Measurements from ENCODE around the gene RAD9A.

RAD9A gene

DNA sequence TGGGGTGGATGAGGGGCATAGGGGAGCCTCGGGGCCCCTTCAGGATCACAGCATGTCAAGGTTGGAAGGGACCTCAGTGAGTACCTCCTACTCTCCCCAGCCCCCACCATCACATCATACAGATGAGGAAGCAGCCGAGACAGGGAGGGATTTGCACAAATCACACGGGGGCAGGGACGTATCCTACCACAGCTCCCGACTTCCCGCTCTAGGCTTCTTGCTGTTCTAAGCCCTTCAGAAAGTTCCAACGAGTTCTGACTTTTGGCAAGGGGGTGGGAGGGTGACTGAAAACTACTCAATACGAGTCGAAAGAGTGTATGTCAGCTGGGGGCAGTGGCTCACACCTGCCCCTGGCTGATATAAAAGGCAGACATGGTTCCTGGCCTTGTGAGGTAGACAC, 4.7 kb upstream of the RAD9A start:
- CTCF ChIA-PET: interaction anchor here (0.6 to 25.6 kb wide), 7 partner anchors 14 to 1098 kb away, joined by 3 to 898 read pairs (median 5); partner anchors contain the start of genes CLCF1, POLD4, PPP1CA and TMEM134
- H3K27ac ChIP-seq (ENCODE audit: extremely low read depth, low read depth, low read length): no peak overlapping the region
- H3K9me3 ChIP-seq (ENCODE audit: control insufficient read depth, insufficient read depth, low read depth, low read length): no peaks in the 10 kb centered on the region
- no peak overlapping the region for H3K4me3 ChIP-seq (ENCODE audit: low read depth, low read length)
- H3K4me1 ChIP-seq (ENCODE audit: control insufficient read depth, insufficient read depth, low read length): no peaks in the 10 kb centered on the region
- POLR2A ChIA-PET: interaction anchor here (0.6 to 1.7 kb wide), 4 partner anchors 14 to 78 kb away, joined by 3 to 7 read pairs (median 3); partner anchors contain the start of genes CLCF1 and PPP1CA
- H3K36me3 ChIP-seq (ENCODE audit: control insufficient read depth in 2 of 2, insufficient read depth in 1 of 2, low read length in 2 of 2): no peaks in the 10 kb centered on the region
- TF ChIP-seq ZNF324 (tag by site-specific recombination; IDR thresholded peaks at IDR 0.05): no peak
- TF ChIP-seq ZNF677 (tag by site-specific recombination; IDR thresholded peaks at IDR 0.05): no peak
- no peak for TF ChIP-seq ZSCAN16 (tag by site-specific recombination; IDR thresholded peaks at IDR 0.05)
- TF ChIP-seq, protein P1, sequence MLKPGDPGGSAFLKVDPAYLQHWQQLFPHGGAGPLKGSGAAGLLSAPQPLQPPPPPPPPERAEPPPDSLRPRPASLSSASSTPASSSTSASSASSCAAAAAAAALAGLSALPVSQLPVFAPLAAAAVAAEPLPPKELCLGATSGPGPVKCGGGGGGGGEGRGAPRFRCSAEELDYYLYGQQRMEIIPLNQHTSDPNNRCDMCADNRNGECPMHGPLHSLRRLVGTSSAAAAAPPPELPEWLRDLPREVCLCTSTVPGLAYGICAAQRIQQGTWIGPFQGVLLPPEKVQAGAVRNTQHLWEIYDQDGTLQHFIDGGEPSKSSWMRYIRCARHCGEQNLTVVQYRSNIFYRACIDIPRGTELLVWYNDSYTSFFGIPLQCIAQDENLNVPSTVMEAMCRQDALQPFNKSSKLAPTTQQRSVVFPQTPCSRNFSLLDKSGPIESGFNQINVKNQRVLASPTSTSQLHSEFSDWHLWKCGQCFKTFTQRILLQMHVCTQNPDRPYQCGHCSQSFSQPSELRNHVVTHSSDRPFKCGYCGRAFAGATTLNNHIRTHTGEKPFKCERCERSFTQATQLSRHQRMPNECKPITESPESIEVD (tag by site-specific recombination; IDR thresholded peaks at IDR 0.05): no peak
- no peak for TF ChIP-seq ZNF548 (tag by site-specific recombination; IDR thresholded peaks at IDR 0.05)
- TF ChIP-seq ZNF596 (tag by site-specific recombination; IDR thresholded peaks at IDR 0.05): no peak
- no peak for TF ChIP-seq ZNF2 (tag by site-specific recombination; IDR thresholded peaks at IDR 0.05)
- no peak for TF ChIP-seq SCRT1 (tag by site-specific recombination; IDR thresholded peaks at IDR 0.05; ENCODE audit: borderline replicate concordance)
- TF ChIP-seq ZNF707 (tag by site-specific recombination; IDR thresholded peaks at IDR 0.05): no peak
- no peak for TF ChIP-seq ZNF132 (tag by site-specific recombination; IDR thresholded peaks at IDR 0.05; ENCODE audit: borderline replicate concordance)
- TF ChIP-seq SP3 (tag by site-specific recombination; IDR thresholded peaks at IDR 0.05): no peak
- TF ChIP-seq HOXD13 (CRISPR knock-in tag; IDR thresholded peaks at IDR 0.05; ENCODE audit: borderline replicate concordance): no peak
- TF ChIP-seq GLIS2 (tag by site-specific recombination; IDR thresholded peaks at IDR 0.05): no peak
- TF ChIP-seq ZNF37A (tag by site-specific recombination; IDR thresholded peaks at IDR 0.05): no peak

DNA sequence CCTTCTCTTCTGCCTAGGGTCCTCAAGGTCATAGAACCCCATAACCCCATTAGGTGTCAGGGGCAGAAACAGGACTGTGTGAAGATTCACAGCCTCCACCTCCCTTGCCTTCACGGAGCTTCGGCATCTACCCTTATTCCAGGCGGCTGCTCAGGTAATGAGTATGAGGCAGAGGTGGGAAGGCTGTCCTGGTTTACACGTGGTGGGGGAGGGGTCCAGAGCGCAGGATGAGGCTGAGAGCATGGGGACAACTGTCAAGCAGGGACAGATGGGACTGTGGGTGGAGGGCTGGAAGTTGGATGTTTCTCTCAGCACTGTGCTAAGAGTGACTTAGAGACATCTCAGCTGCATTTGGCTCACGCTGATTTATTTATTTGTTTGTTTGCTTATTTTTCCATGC, 4.3 kb upstream of the RAD9A start:
- TF ChIP-seq ZNF600 (tag by site-specific recombination; IDR thresholded peaks at IDR 0.05): no peak
- TF ChIP-seq, protein P2, sequence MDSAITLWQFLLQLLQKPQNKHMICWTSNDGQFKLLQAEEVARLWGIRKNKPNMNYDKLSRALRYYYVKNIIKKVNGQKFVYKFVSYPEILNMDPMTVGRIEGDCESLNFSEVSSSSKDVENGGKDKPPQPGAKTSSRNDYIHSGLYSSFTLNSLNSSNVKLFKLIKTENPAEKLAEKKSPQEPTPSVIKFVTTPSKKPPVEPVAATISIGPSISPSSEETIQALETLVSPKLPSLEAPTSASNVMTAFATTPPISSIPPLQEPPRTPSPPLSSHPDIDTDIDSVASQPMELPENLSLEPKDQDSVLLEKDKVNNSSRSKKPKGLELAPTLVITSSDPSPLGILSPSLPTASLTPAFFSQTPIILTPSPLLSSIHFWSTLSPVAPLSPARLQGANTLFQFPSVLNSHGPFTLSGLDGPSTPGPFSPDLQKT (IDR thresholded peaks at IDR 0.05; ENCODE audit: borderline replicate concordance, low read depth, low read length): no peak
- ChIA-PET POLR2A (interaction anchor here (0.7 to 1.7 kb wide), 3 partner anchors 14 to 25 kb away, joined by 3 to 7 read pairs (median 4); partner anchors contain the start of gene PPP1CA), CTCF (interaction anchor here (0.6 to 25.6 kb wide), 5 partner anchors 14 to 97 kb away, joined by 3 to 898 read pairs (median 10); partner anchors contain the start of genes CLCF1, POLD4, PPP1CA and TMEM134)
- H3K36me3 ChIP-seq (ENCODE audit: control insufficient read depth in 2 of 2, insufficient read depth in 1 of 2, low read length in 2 of 2): no peaks in the 10 kb centered on the region
- H3K9me3 ChIP-seq (ENCODE audit: control insufficient read depth, insufficient read depth, low read depth, low read length): no peaks in the 10 kb centered on the region
- H3K4me3 ChIP-seq (ENCODE audit: low read depth, low read length): no peak overlapping the region
- no peak overlapping the region for H3K27ac ChIP-seq (ENCODE audit: extremely low read depth, low read depth, low read length)
- H3K4me1 ChIP-seq (ENCODE audit: control insufficient read depth, insufficient read depth, low read length): 0 out of 2 replicates have a peak, but pooled peaks cover under 1% of the 10 kb centered on the region

DNA sequence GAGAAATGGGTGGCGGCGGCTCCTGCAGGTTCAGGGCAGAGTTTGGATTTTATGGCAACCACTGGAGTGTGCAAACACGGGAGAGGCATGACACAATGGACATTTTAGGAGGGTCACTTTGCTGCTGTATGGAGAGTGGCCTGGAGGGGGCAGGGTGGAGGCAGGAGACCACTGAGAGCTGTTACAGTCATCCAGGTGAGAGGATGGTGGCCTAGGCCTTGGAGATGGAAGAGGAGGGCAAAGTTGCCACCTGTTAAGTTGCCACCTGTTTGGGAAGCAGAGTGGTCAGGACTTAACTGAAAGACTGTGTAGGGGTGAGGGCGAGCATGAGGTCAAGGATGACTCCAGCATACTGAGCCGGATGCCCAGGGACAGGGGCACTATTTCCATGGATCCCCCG, 2.3 kb upstream of the RAD9A start:
- H3K36me3 ChIP-seq (ENCODE audit: control insufficient read depth in 2 of 2, insufficient read depth in 1 of 2, low read length in 2 of 2): peaks cover 0 to 13% of the 10 kb centered on the region in 2 experiments; a peak in 1 of 3 replicates
- no peak overlapping the region for H3K4me3 ChIP-seq (ENCODE audit: low read depth, low read length)
- H3K4me1 ChIP-seq (ENCODE audit: control insufficient read depth, insufficient read depth, low read length): 0 out of 2 replicates have a peak, but pooled peaks cover 3% of the 10 kb centered on the region
- ChIA-PET CTCF (interaction anchor here (0.5 to 25.6 kb wide), 9 partner anchors 8 to 80 kb away, joined by 3 to 898 read pairs (median 4); partner anchors contain the start of genes CLCF1, POLD4, PPP1CA and TMEM134), POLR2A (interaction anchor here (1.0 to 1.9 kb wide), 2 partner anchors 12 to 43 kb away, joined by 3 to 9 read pairs; partner anchors contain the start of gene PPP1CA)
- no peak overlapping the region for H3K27ac ChIP-seq (ENCODE audit: extremely low read depth, low read depth, low read length)
- H3K9me3 ChIP-seq (ENCODE audit: control insufficient read depth, insufficient read depth, low read depth, low read length): no peaks in the 10 kb centered on the region
- TF ChIP-seq SP3 (tag by site-specific recombination; IDR thresholded peaks at IDR 0.05) (no peak), BCL11A (tag by site-specific recombination; IDR thresholded peaks at IDR 0.05; ENCODE audit: low read depth) (no peak), ZNF654 (tag by site-specific recombination; IDR thresholded peaks at IDR 0.05; ENCODE audit: low read depth) (0 out of 2 replicates have a peak, but pooled peaks have one; percentile 16), SCRT1 (tag by site-specific recombination; IDR thresholded peaks at IDR 0.05; ENCODE audit: borderline replicate concordance) (peak; percentile 69; the same call in 1 of the 2 replicates), HOXA7 (CRISPR knock-in tag; IDR thresholded peaks at IDR 0.05; ENCODE audit: borderline replicate concordance) (no peak), SCRT2 (tag by site-specific recombination; IDR thresholded peaks at IDR 0.05) (peak; percentile 85), KLF8 (tag by site-specific recombination; IDR thresholded peaks at IDR 0.05) (peak; percentile 43; the same call in 1 of the 2 replicates), ZSCAN23 (tag by site-specific recombination; IDR thresholded peaks at IDR 0.05) (no peak)
- TF ChIP-seq, protein P3, sequence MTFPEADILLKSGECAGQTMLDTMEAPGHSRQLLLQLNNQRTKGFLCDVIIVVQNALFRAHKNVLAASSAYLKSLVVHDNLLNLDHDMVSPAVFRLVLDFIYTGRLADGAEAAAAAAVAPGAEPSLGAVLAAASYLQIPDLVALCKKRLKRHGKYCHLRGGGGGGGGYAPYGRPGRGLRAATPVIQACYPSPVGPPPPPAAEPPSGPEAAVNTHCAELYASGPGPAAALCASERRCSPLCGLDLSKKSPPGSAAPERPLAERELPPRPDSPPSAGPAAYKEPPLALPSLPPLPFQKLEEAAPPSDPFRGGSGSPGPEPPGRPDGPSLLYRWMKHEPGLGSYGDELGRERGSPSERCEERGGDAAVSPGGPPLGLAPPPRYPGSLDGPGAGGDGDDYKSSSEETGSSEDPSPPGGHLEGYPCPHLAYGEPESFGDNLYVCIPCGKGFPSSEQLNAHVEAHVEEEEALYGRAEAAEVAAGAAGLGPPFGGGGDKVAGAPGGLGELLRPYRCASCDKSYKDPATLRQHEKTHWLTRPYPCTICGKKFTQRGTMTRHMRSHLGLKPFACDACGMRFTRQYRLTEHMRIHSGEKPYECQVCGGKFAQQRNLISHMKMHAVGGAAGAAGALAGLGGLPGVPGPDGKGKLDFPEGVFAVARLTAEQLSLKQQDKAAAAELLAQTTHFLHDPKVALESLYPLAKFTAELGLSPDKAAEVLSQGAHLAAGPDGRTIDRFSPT (tag by site-specific recombination; IDR thresholded peaks at IDR 0.05): peak; percentile 65
- TF ChIP-seq, protein P4, sequence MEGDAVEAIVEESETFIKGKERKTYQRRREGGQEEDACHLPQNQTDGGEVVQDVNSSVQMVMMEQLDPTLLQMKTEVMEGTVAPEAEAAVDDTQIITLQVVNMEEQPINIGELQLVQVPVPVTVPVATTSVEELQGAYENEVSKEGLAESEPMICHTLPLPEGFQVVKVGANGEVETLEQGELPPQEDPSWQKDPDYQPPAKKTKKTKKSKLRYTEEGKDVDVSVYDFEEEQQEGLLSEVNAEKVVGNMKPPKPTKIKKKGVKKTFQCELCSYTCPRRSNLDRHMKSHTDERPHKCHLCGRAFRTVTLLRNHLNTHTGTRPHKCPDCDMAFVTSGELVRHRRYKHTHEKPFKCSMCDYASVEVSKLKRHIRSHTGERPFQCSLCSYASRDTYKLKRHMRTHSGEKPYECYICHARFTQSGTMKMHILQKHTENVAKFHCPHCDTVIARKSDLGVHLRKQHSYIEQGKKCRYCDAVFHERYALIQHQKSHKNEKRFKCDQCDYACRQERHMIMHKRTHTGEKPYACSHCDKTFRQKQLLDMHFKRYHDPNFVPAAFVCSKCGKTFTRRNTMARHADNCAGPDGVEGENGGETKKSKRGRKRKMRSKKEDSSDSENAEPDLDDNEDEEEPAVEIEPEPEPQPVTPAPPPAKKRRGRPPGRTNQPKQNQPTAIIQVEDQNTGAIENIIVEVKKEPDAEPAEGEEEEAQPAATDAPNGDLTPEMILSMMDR (tag by site-specific recombination; IDR thresholded peaks at IDR 0.05): peak; percentile 56

All from HEK293 (cell line).